HPDE6-E6E7 (cell line): Measurements from ENCODE around the gene RBMXL3.
"Not testable (repeated sequence)": the region's sequence is repeated elsewhere in the genome, so short reads cannot be mapped to it uniquely, and the experiment has no call there.

ENCODE experiments used
- DNase-seq: peaks from one replicate; pipeline ENCODE4 v3.0.0; 2011; ENCODE audit warnings: missing footprints; ENCODE audit errors: extremely low spot score

The RBMXL3 gene

GRCh38 chrX:115189110-115189509 lies at the start of gene RBMXL3:
Gene RBMXL3 (plus strand): TSS chrX:115189410. CDS start chrX:115189442, 32 bp downstream.
- DNase-seq, result no peak

GRCh38 chrX:115142057-115142456 lies 47.2 kb upstream of the RBMXL3 start:
- no peak for DNase-seq

GRCh38 chrX:115147220-115147619 lies 42.0 kb upstream of the RBMXL3 start:
- DNase-seq, result peak; percentile 4

GRCh38 chrX:115173181-115173580 lies 16.0 kb upstream of the RBMXL3 start:
- no peak for DNase-seq

- no peak for DNase-seq
These were observed 14.7 kb upstream of the RBMXL3 start for GRCh38 chrX:115174548-115174947.

- no peak for DNase-seq
These were observed 11.3 kb upstream of the RBMXL3 start for GRCh38 chrX:115177932-115178331.

GRCh38 chrX:115178473-115178872 lies 10.7 kb upstream of the RBMXL3 start:
- DNase-seq, result no peak

GRCh38 chrX:115183980-115184379 lies 5.2 kb upstream of the RBMXL3 start:
- no peak for DNase-seq

- DNase-seq, result no peak
These were observed 731 bp downstream of the RBMXL3 start for GRCh38 chrX:115189646-115190635.

- DNase-seq, result no peak
These were observed 1.7 kb downstream of the RBMXL3 start for GRCh38 chrX:115190636-115191489.

- DNase-seq, result no peak
These were observed 2.5 kb downstream of the RBMXL3 start for GRCh38 chrX:115191490-115192243.

- no peak for DNase-seq
These were observed 3.1 kb downstream of the RBMXL3 start for GRCh38 chrX:115192244-115192700.

- no peak for DNase-seq
These were observed 14.8 kb downstream of the RBMXL3 start for GRCh38 chrX:115204040-115204439.

GRCh38 chrX:115209547-115209946 lies 20.3 kb downstream of the RBMXL3 start:
- not testable (repeated sequence) for DNase-seq

GRCh38 chrX:115214151-115214550 lies 24.9 kb downstream of the RBMXL3 start:
- DNase-seq, result no peak

GRCh38 chrX:115214605-115215004 lies 25.4 kb downstream of the RBMXL3 start:
- DNase-seq, result no peak

GRCh38 chrX:115217346-115217745 lies 28.1 kb downstream of the RBMXL3 start:
- DNase-seq, result not testable (repeated sequence)

GRCh38 chrX:115226929-115227328 lies 37.7 kb downstream of the RBMXL3 start:
- no peak for DNase-seq

GRCh38 chrX:115229337-115230003 lies 40.3 kb downstream of the RBMXL3 start:
- DNase-seq, result no peak

- no peak for DNase-seq
These were observed 43.8 kb downstream of the RBMXL3 start for GRCh38 chrX:115232933-115233496.
